Measurements from ENCODE around the gene PRKACA.

DNA sequence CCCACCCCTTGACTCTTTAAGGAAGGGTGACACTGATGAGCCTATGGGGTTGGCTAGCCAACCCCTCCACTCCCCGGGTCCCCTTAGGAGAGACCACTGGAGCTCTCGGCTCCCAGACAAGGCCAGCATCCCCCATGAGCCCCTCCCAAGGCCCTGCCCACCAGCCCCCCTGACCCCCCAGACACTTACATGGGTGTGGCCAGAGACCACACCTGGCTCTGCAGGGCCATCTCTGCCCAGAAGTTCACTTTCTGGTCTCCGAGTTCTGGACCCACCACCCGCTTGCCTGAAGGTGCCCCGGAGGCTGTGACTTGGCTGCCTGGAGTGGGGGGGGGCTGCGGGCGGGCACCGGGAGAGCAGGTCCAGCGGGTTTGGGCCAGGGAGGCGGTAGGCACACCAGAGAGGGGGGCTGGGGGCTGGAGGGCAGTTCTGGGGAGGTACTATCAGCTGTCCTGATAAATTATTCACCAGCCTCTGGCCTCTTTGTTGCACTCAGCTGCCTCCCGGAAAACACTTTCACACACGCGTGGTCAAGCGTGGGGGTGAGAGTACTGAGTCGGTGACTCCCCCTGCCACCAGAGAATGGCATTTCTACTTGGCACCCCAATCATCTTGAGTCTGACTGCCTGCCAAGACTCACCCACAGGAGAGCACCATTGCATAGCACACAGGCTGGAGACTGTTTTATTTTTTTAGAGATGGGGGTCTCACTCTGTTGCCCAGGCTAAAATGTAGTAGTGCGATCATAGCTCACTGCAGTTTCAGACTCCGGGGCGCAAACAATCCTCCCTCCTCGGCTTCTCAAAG is 55.6 kb downstream of the PRKACA start, which contains the start of gene PALM3:
- TF ChIP-seq, protein P1, sequence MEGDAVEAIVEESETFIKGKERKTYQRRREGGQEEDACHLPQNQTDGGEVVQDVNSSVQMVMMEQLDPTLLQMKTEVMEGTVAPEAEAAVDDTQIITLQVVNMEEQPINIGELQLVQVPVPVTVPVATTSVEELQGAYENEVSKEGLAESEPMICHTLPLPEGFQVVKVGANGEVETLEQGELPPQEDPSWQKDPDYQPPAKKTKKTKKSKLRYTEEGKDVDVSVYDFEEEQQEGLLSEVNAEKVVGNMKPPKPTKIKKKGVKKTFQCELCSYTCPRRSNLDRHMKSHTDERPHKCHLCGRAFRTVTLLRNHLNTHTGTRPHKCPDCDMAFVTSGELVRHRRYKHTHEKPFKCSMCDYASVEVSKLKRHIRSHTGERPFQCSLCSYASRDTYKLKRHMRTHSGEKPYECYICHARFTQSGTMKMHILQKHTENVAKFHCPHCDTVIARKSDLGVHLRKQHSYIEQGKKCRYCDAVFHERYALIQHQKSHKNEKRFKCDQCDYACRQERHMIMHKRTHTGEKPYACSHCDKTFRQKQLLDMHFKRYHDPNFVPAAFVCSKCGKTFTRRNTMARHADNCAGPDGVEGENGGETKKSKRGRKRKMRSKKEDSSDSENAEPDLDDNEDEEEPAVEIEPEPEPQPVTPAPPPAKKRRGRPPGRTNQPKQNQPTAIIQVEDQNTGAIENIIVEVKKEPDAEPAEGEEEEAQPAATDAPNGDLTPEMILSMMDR (conservative IDR thresholded peaks at IDR 0.05 in 1 of 2, IDR thresholded peaks at IDR 0.05 in 1 of 2; ENCODE audit: extremely low read depth in 1 of 2, insufficient read depth in 1 of 2, low read depth in 1 of 2, low read length in 2 of 2): no peak
- TF ChIP-seq EZH2 (IDR thresholded peaks at IDR 0.05; ENCODE audit: borderline replicate concordance, low read length): no peak
